ENCODE results near the gene FHAD1.

FHAD1 gene

DNA sequence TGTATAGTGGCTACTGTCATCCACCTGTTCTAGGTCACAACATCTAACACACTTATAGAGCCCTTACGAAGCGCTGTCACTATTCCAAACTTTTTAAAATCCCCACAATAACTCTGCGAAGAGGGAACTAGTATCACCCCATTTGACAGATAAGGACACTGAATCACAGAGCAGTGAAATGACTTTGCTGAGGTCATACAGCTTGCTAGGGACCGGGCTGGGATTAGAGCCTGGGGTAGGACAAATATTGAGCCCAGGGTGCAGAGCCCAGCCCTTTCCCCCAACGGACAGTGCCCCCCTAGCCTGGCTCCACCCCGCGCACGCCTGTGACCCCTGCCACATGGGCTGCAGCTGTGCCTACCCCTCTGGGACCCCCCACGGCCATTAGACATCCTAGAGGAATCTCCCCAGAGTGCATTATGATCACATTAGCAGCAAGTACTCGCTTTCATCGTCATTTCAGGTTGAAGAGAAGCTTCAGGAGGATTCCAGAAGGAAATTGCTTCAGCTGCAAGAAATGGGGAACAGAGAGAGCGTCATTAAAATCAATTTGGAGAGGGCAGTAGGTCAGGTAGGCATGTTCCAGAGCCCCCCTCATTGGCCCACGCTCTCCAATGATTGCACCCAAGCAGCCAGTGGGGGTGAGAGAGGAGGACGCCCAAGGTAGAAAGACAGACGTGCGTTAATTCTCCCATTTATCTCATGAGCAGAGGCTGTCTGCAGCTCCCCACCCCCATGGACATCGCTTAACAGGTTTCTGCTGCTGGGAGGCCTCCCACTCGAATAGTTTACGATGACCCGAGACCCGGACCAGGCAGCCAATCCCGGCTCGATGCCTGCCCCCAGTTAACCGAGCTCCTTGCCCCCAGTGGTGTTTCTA, 77.2 kb downstream of the FHAD1 start:
- Histone ChIP-seq H3K79me2 (ENCODE audit: low read length) (no peaks in the 10 kb centered on the region), H4K20me1 (ENCODE audit: insufficient read depth, low read length) (no peaks in the 10 kb centered on the region), H3K9me3 (ENCODE audit: insufficient read depth, low read length) (peaks cover 9% of the 10 kb centered on the region; the same call in 1 of the 2 replicates), H3K9ac (ENCODE audit: low read length) (no peak overlapping the region), H3K27me3 (ENCODE audit: low read depth, low read length) (0 out of 2 replicates have a peak, but pooled peaks cover 2% of the 10 kb centered on the region), H3K4me1 (ENCODE audit: low read length) (peaks cover 9% of the 10 kb centered on the region; the same call in 1 of the 2 replicates), H2AFZ (ENCODE audit: low read depth, low read length) (peak overlapping the region; percentile 35; the same call in 1 of the 2 replicates), H3K4me2 (ENCODE audit: low read length) (peak overlapping the region; percentile 59), H3K36me3 (replicated peaks; ENCODE audit: low read depth, low read length) (peaks cover 2% of the 10 kb centered on the region), H3K4me3 (ENCODE audit: low read length) (peak overlapping the region; percentile 51), H3K27ac (ENCODE audit: low read length) (no peak overlapping the region)
- TF ChIP-seq CTCF (IDR thresholded peaks at IDR 0.05; ENCODE audit: low read depth, low read length) (no peak), EZH2phosphoT487 (IDR thresholded peaks at IDR 0.05; ENCODE audit: low read depth) (no peak)

- H3K4me1 ChIP-seq (ENCODE audit: low read length), result peaks cover 9% of the 10 kb centered on the region; the same call in 1 of the 2 replicates
- peaks cover 2% of the 10 kb centered on the region for H3K36me3 ChIP-seq (replicated peaks; ENCODE audit: low read depth, low read length)
- no peak overlapping the region for H3K4me3 ChIP-seq (ENCODE audit: low read length)
- H3K4me2 ChIP-seq (ENCODE audit: low read length), result no peak overlapping the region
- H4K20me1 ChIP-seq (ENCODE audit: insufficient read depth, low read length), result no peaks in the 10 kb centered on the region
- peaks cover 7% of the 10 kb centered on the region; the same call in 1 of the 2 replicates for H3K9me3 ChIP-seq (ENCODE audit: insufficient read depth, low read length)
- no peak overlapping the region for H3K27ac ChIP-seq (ENCODE audit: low read length)
- H3K27me3 ChIP-seq (ENCODE audit: low read depth, low read length), result 0 out of 2 replicates have a peak, but pooled peaks cover 2% of the 10 kb centered on the region
- no peak for TF ChIP-seq CTCF (IDR thresholded peaks at IDR 0.05; ENCODE audit: low read depth, low read length)
- no peak for TF ChIP-seq EZH2phosphoT487 (IDR thresholded peaks at IDR 0.05; ENCODE audit: low read depth)
- no peak overlapping the region for H3K9ac ChIP-seq (ENCODE audit: low read length)
- no peak overlapping the region for H2AFZ ChIP-seq (ENCODE audit: low read depth, low read length)
- no peaks in the 10 kb centered on the region for H3K79me2 ChIP-seq (ENCODE audit: low read length)
Measured at GRCh38 chr1:15324869-15325335, 77.9 kb downstream of the FHAD1 start.

GRCh38 chr1:15325375-15326085, 78.5 kb downstream of the FHAD1 start:
- TF ChIP-seq EZH2phosphoT487 (IDR thresholded peaks at IDR 0.05; ENCODE audit: low read depth), result no peak
- peak; percentile 21 for TF ChIP-seq CTCF (IDR thresholded peaks at IDR 0.05; ENCODE audit: low read depth, low read length)
- no peaks in the 10 kb centered on the region for H3K36me3 ChIP-seq (replicated peaks; ENCODE audit: low read depth, low read length)
- peaks cover 9% of the 10 kb centered on the region; the same call in 1 of the 2 replicates for H3K4me1 ChIP-seq (ENCODE audit: low read length)
- H3K27ac ChIP-seq (ENCODE audit: low read length), result no peak overlapping the region
- 0 out of 2 replicates have a peak, but pooled peaks cover 2% of the 10 kb centered on the region for H3K27me3 ChIP-seq (ENCODE audit: low read depth, low read length)
- no peak overlapping the region for H3K4me3 ChIP-seq (ENCODE audit: low read length)
- peaks cover under 1% of the 10 kb centered on the region; the same call in 1 of the 2 replicates for H3K9me3 ChIP-seq (ENCODE audit: insufficient read depth, low read length)
- no peaks in the 10 kb centered on the region for H4K20me1 ChIP-seq (ENCODE audit: insufficient read depth, low read length)
- H2AFZ ChIP-seq (ENCODE audit: low read depth, low read length), result no peak overlapping the region
- no peak overlapping the region for H3K9ac ChIP-seq (ENCODE audit: low read length)
- no peaks in the 10 kb centered on the region for H3K79me2 ChIP-seq (ENCODE audit: low read length)
- H3K4me2 ChIP-seq (ENCODE audit: low read length), result no peak overlapping the region
